Cardiac fibroblast (primary cell): Measurements from ENCODE around the gene CABS1.

Experiments
- DNase-seq, 2 donors: peaks; one replicate each; pipeline versions ENCODE4 v3.0.0 to v3.0.0-alpha.2; 2010; ENCODE audit warnings: low read depth in 2 of 2
- H3K4me3 ChIP-seq, 2 donors: replicated peaks in 1 of 2; 1 replicate in 1 of 2; 2 replicates in 1 of 2; pipeline ENCODE4 v1.5.1; 2011; ENCODE audit warnings: low read depth in 2 of 2, low read length in 2 of 2, mild to moderate bottlenecking in 2 of 2, moderate library complexity in 1 of 2
- TF ChIP-seq, protein P1 (sequence below): IDR thresholded peaks from one replicate; pipeline ENCODE4 v1.5.1; 2011; ENCODE audit warnings: low read depth, mild to moderate bottlenecking, low read length, inconsistent platforms

Gene CABS1

DNA sequence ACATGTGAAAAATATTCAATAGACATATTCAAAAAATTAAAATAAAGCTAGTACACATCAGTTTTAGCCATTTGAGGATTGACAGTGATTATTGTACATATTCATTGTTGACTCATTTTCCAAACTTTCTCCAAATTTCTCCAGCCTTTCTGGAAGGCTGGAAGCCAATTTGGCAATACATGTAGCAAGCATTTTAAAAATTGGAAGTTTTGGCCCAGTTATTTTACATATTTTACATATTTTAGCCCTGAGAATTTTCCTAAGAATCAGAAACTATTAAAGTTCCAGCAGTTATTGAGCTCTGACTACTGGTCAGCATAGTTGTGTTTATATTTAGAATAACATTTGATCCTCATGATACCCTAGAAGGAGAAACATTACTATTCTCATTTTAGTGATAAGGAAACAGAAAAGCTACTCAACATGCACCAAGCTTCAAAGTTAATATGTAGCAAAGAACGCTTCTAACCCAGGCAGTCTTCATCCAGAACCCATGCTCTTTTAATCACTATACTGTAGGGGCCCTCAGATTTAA lies 3.2 kb downstream of the CABS1 start:
- TF ChIP-seq, protein P1, sequence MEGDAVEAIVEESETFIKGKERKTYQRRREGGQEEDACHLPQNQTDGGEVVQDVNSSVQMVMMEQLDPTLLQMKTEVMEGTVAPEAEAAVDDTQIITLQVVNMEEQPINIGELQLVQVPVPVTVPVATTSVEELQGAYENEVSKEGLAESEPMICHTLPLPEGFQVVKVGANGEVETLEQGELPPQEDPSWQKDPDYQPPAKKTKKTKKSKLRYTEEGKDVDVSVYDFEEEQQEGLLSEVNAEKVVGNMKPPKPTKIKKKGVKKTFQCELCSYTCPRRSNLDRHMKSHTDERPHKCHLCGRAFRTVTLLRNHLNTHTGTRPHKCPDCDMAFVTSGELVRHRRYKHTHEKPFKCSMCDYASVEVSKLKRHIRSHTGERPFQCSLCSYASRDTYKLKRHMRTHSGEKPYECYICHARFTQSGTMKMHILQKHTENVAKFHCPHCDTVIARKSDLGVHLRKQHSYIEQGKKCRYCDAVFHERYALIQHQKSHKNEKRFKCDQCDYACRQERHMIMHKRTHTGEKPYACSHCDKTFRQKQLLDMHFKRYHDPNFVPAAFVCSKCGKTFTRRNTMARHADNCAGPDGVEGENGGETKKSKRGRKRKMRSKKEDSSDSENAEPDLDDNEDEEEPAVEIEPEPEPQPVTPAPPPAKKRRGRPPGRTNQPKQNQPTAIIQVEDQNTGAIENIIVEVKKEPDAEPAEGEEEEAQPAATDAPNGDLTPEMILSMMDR = no peak
- no peak for DNase-seq
- no peak overlapping the region for H3K4me3 ChIP-seq

DNA sequence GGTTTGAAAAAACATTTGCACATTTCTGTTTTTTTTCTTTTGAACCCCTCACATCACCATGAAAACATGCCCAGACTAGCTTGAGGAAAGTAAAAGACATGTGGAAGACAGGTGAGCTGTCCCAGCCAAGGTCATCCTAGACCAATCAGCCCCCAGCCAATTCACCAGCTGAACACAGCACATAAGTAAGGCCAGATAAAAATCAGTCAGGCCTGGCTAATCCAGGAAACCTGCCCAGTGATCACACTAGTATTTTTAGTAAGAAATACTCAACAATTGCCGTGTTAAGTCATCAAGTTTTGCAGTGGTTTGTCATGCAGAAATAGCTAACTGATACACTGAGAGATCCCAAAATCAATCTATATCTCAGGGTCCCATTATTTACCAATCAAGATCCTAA lies 21.4 kb downstream of the CABS1 start:
- DNase-seq = no peak
- H3K4me3 ChIP-seq = no peak overlapping the region
- TF ChIP-seq, protein P1 = no peak

DNA sequence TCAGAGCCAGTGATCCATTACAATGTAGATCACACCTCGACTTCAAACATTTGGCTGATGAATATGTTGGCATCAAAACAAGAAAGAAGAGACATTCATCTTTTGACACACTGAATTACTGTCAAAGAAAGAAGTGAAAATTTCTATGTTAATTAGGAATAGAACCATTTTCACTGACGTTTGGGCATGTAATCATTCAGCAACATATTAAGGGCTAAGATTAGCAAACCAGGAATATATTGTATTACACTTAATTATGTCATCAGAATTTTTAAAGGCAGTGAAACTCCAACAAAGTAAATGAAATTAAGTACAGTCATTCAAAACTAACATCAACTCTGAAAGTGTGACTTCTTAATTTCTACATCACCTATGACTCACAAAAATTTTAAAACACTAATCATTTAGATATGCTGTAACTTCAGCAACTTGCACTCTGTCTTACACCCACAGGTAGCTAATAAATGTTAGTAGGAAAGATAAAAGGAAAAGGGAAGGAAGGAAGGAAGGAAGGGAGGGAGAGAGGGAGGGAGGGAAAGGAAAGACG lies 24.4 kb downstream of the CABS1 start:
- no peak for DNase-seq
- TF ChIP-seq, protein P1 = no peak
- no peak overlapping the region for H3K4me3 ChIP-seq

DNA sequence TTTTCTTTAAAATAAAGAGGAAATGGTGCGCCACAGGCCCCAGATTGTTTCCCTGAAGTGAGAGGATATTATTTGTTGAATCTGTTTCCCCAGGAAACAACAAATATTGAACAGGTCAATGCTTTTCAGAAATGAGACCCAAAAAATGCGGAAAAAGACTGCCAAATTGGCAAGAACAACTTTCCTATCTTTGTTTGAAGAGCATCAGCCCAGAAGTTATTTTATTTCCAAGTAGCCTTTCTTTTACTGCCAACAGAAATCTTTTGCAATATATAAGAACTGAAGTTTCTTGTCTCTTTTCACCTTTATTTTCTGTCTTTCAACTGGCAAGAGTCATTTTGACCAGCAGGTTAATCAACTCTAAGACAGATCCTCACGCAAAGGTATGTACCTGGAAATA lies 25.7 kb downstream of the CABS1 start, which contains the start of gene SMR3A:
SMR3A (plus strand) TSS at position 301 of the 400 bp plus-strand sequence. CDS start 1,356 bp downstream, outside the sequence.
- no peak for DNase-seq
- H3K4me3 ChIP-seq = no peak within 1 kb of the TSS
- TF ChIP-seq, protein P1 = no peak

DNA sequence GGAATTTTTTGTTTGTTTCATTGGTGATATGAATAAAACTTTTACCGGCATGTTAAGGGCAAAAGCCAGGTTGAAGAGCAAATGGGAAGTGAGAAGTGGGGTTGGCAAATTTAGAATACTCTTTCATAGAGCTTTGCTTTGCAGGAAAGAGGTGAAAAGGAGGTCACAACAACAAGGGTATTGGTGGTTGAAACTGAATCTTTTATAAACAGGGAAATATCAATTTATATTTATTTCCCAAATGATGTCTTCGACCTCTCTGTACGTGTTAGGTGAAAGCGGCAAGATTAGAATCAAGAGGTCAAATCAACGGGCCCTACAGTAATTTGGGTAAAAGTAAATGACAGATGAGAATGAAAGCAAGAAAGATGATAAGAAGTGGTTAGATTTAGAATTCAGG lies 29.2 kb downstream of the CABS1 start:
- no peak overlapping the region for H3K4me3 ChIP-seq
- DNase-seq = no peak
- TF ChIP-seq, protein P1 = no peak

DNA sequence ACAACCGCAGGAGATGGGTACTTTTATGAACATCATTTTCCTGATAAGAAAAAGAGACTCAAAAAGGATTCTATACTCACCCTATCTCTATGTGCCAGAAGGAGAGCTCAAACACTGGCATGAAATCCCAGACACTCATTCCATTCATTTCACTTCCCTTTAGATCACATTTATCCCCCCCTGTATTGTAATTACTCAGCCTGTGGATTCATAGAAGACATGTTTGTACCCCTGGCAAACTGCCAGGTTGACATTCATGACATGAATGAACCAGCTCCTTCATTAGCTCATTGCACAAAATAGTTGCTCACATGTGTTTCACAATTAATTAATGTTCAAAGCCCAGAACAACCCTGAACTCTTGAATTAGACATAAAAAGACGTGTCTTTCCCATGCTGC lies 30.7 kb downstream of the CABS1 start:
- TF ChIP-seq, protein P1 = no peak
- peak; percentile 0 for DNase-seq

DNA sequence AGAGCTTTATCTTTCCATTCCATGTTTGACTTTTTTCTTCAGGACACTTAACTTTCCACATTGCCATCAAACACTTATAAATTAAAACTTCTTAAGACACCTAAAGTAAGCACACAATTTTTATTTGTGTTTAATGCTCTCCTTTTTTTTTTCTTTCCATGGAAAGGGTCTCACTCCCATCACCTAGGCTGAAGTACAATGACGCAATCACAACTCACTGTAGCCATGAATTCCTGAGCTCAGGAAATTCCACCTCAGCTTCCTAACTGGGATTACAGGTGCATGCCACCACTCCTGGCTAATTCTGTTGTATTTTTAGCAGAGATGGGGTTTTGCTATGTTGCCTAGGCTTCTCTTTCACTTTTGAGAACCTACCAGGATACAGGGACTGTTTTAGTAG lies 33.0 kb downstream of the CABS1 start:
- TF ChIP-seq, protein P1 = no peak

More for the DNA sequence above, 30.7 kb downstream of the CABS1 start:
- H3K4me3 ChIP-seq = no peak overlapping the region

More for the DNA sequence above, 33.0 kb downstream of the CABS1 start:
- no peak for DNase-seq
- H3K4me3 ChIP-seq = no peak overlapping the region
